CD4-positive, alpha-beta T cell treated with Interleukin-4 for 1 hour (primary cell): ENCODE measurements around the gene DNMT3L.
"Not testable (repeated sequence)": the region's sequence is repeated elsewhere in the genome, so short reads cannot be mapped to it uniquely, and the experiment has no call there.

Source experiments
- DNase-seq, 2 donors: peaks; one replicate each; pipeline ENCODE4 v3.0.0-alpha.2; 2020 to 2022

Gene DNMT3L

GRCh38 chr21:44261675-44262295, at the start of gene DNMT3L:
Gene DNMT3L (minus strand): TSS chr21:44261897. CDS start chr21:44261259, 638 bp downstream.
- no peak for DNase-seq

GRCh38 chr21:44310628-44311507, 49.2 kb upstream of the DNMT3L start:
- no peak for DNase-seq

DNA sequence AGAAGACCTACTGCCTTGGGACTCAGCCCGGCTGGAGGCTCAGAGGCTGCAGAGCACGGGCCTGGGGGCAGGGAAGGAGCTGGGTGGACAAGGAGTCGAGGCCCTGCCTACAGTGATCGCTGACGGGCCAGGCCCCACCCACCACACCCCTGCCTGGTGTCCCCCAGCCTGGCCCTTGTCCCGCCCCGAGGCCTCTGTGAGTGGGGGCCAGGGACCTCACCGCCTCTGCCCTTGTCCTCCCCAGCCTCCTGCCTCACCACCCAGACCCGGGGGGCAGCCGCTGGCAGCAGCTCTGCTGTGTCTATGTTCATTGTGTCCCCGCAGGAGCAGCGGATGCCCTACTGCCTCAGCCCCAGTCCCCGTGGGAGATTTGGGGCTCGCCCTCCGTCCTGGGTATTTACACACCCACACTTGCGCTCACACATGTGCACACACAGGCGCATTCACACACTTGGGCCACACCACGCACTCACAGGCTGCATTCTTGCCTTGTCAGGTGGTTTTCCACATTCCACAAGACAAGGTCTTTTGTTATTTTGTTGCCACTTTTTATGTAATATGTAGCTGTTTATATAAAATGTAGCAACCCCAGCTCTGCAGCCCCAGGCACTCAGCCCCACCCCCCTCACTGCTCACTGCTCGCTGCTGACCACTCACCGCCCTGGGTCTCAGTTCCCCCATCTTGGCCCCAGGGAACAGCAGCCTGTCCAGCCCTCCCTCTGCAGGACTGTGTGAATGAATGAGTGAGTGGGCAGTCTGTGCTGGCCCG, 45.4 kb upstream of the DNMT3L start:
- DNase-seq, result no peak

DNA sequence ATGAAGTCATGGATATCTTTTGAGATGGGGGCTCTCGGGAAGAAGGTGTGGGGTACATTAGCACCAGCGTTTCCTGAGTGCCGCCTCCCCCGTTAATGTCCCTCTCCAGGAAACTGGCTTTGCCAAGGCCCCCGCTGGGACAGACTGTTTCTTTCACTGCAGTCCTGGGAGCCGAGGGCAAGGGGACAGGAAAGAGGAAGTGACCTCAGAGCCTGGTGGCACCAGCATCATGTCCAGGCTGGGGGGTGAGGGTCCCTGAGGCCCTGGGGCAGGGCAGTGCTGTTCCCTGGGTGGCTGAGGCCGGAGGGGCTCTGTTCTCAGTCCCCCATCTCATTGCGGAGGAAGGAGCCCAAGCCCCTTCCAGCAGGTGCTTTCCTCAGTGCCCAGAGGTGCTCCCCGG, 44.0 kb upstream of the DNMT3L start:
- DNase-seq, result no peak

DNA sequence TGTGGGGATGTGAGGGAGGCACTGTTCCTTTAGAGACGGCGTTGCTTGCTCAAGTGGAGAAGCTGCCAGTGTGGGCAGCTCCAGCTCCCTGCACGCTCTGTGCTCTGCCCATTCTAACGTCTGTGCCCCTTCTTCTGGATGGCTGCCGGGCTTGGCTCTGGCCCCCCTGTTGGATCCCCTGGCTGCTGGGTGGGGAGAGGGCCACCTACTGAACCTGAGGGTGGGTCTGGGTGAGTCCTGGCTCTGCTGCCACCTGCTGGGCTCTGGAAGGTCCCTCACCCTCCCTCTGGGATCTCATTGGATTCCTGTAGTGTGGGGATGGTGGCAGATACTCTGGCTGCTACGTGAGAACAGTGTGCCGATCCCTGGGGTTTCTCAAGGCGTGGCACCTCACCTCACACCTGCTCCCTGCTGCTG, 43.2 kb upstream of the DNMT3L start:
- peak; percentile 36 to 42 for DNase-seq

- no peak for DNase-seq
Observed at GRCh38 chr21:44304011-44304616, 42.4 kb upstream of the DNMT3L start.

- DNase-seq, result no peak
Observed at GRCh38 chr21:44303490-44303981, 41.8 kb upstream of the DNMT3L start.

DNA sequence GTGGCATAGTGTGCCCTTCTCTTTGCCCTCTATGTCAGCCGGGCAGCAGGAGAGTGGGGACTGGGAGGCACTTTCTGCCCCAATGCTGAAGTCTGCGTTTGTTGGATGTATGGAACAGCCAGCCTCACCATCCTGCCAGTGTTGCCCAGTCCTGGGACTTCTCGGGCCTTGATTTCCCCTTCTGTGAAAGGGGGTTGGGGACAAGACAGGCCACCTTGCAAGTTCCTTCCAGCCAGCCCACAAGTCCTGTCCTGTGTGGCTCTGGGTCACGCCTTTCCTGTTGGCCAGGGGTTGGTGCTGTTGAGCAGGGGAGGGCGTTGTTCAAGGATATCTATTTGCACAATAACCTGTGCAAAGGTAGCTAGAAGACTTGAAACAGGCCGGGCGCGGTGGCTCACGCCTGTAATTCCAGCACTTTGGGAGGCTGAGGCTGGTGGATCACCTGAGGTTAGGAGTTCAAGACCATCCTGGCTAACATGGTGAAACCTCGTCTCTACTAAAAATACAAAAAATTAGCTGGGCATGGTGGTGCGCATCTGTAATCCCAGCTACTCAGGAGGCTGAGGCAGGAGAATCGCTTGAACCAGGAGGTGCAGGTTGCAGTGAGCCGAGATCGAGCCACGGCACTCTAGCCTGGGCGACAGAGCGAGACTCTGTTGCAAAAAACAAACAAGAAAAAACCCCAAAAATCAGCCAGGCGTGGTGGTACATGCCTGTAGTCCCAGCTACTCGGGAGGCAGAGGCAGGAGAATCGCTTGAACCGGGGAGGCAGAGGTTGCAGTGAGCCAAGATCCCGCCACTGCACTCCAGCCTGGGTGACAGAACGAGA, 41.1 kb upstream of the DNMT3L start:
- not testable (repeated sequence) for DNase-seq

DNA sequence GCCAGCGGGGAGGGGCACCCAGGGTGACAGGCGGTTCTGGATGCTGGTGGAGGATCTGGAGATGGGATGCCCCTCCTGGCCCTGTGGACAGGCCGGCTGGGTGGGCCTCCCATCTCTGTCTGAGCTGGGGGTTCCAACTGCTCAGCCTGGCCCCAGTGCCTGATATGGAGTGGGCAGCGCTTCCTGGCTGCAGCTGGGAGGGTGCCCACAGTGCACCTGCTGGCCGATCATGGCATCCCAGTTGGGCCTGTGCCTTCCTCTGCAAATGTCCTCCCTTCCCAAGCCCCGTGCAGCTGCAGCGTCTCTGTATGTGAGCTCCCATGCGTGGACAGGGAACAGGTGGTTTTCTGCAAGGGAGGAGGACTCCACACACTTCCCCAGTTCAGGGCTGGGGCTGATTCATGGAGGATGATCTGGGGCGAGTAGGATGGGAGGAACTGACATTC, 40.3 kb upstream of the DNMT3L start:
- DNase-seq, result no peak

GRCh38 chr21:44301141-44301540, 39.4 kb upstream of the DNMT3L start:
- no peak for DNase-seq

GRCh38 chr21:44300262-44300959, 38.7 kb upstream of the DNMT3L start:
- peak; percentile 51 to 61 for DNase-seq

DNA sequence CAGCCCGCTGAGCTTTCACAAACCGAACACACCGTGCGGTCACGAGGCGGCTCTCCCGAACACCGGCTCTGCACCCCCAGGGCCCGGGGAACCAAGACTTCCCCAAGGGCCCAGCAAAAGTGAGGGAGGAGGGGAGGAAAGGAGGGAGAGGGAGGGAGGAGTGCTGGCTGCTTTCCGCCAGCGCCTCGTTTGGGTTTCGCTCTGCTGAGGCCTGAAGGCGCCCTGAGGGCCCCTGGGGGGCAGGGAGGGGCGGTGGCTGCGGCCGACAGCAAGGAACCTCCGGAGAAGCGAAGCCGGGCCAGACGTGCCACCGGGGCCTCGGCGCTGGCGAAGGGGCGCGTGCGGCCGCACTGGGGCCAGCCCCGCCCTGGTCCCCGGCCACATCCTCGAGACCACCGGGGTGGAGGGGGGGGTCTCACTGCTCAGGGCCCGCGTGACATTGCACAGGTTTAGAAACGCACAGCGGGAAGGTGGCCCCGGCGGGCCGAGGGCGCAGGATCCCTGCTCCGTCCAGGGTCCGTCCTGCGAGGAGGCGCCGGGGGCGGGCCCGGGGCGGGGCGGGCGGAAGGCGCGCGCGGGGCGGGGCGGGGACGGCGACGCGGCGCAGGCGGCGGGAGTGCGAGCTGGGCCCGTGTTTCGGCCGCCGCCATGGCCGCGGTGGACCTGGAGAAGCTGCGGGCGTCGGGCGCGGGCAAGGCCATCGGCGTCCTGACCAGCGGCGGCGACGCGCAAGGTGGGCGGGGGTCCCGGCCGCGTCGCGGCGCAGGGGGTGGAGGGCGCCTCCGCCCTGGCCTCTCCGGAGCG, 38.0 kb upstream of the DNMT3L start, which contains the start of gene PFKL:
Gene PFKL, plus strand, starts transcription at position 596 of the 804 bp plus-strand sequence. Its CDS starts 53 bp downstream, at position 649.
- peak; percentile 52 to 63 for DNase-seq

DNA sequence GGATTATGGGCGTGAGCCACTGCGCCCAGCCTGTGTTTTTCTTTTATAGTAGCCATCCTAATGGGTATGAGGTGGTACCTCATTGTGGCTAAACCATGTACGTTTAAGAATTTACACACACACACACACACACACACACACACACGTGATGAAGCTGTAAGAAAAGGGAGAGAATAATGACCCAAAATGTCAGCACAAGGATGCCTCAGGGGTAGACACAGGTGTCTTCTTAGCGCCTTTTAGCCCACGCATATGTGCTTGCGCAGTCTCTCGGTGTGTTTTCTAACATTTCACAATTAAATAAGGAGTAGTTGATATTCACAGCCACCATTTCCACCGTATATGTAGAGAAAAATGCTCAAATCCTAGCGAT, 37.4 kb upstream of the DNMT3L start:
- peak in 1 of 2 donors; percentile 47 for DNase-seq

- peak in 1 of 2 donors; percentile 33 for DNase-seq
Observed at GRCh38 chr21:44298301-44298700, 36.6 kb upstream of the DNMT3L start.

DNA sequence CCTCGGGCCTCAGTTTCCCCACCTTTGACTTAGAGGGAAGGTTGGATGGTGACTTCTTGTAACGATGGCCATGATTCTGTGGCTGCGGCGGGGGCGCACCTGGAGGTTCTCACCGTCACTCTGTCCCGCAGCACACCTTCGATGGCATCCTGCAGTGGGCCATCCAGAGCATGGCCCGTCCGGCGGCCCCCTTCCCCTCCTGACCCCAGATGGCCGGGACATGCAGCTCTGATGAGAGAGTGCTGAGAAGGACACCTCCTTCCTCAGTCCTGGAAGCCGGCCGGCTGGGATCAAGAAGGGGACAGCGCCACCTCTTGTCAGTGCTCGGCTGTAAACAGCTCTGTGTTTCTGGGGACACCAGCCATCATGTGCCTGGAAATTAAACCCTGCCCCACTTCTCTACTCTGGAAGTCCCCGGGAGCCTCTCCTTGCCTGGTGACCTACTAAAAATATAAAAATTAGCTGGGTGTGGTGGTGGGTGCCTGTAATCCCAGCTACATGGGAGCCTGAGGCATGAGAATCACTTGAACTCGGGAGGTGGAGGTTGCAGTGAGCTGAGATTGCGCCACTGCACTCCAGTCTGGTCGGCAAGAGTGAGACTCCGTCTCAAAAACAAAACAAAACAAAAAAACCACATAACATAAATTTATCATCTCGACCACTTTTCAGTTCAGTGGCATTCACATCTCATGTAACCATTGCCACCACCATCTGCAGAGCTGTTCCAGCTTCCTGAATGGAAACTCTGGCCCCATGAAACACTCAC, 36.0 kb upstream of the DNMT3L start:
- DNase-seq, result peak; percentile 81 to 83

DNA sequence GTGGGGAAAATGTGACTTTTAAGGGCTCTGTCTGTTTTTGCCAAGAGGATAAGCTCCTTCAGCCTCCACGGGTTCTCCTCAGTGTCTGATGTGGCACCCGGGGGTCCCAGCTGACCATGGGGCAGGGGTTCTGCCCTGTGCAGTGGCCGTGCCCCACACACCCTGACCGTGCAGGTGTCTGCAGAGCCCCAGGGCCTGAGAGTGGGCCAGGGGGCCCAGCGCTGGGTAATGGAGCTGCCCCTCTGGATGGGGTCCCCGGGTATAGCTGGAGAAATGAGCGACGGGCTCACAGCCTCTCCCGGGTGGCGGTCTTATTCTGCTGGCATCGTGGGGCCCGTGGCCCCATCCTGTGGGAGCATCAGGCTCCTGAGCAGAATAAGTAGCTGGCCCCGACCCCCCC, 35.2 kb upstream of the DNMT3L start:
- DNase-seq, result no peak

- no peak for DNase-seq
Observed at GRCh38 chr21:44296103-44296519, 34.4 kb upstream of the DNMT3L start.

DNA sequence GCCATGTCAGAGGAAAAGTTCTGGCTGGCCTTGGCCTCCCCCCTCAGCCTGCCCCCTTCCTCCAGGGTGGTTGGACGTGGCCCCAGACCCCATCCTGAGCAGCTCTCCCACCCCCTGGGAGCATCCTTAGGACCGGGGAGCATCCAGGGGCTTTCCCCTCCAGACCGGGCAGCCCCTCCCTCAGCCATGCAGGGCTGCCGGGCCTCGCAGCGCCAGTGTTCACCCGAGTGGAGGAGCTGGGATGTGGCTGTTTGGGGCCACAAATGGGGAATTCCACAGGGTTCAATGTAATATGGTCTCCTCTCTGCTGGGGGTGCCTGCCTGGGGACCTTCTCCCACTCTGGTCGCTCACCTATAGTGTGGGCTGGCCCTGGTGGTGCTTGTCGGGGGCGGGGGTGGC, 33.9 kb upstream of the DNMT3L start:
- no peak for DNase-seq

GRCh38 chr21:44295163-44295573, 33.5 kb upstream of the DNMT3L start:
- DNase-seq, result no peak
